ENCODE data around the gene SLC6A6.

GRCh38 chr3:14406766-14407165 lies 4.4 kb downstream of the SLC6A6 start:
- TF ChIP-seq POLR2A (IDR thresholded peaks at IDR 0.05), result no peak
- no peak for TF ChIP-seq POLR2AphosphoS5 (IDR thresholded peaks at IDR 0.05)
- TF ChIP-seq CTCF (IDR thresholded peaks at IDR 0.05), result no peak

All from stomach (tissue), 4 donors.